IMR-90 (cell line): ENCODE measurements around the gene ERBB4. TPM values are rescaled to one million over a fixed set of nuclear protein-coding genes. Genes with fewer than 3 reads are reported as not detected.

ENCODE experiments used
- ATAC-seq: fragments of 200-7000 bp; cut with Tn5 transposase; 2 replicates; pipeline ENCODE4 v1.9.1; 2020; ENCODE audit warnings: low read depth, mild to moderate bottlenecking, moderate library complexity
- BruUV-seq: library from RNA; stranded (reverse); fragments of 400-500 nt; replicated peaks from 2 replicates; lab custom pipeline; 2021; lab: Mats Ljungman, UMichigan
- CTCF ChIA-PET: fragments of 300-600 bp; formaldehyde crosslinking; extraction: SDS; loops from one replicate; lab custom pipeline; 2021; ENCODE audit warnings: antibody characterized with exemption; lab: Yijun Ruan, JAX
- POLR2A ChIA-PET: fragments of 300-600 bp; sonication (Branson Sonifier 250); formaldehyde crosslinking; loops from one replicate; lab custom pipeline; 2022; ENCODE audit warnings: antibody characterized with exemption; ENCODE audit not compliant: unreplicated experiment; lab: Charles Lee
- DNase-seq: peaks from one replicate; pipeline ENCODE4 v3.0.0; 2013
- H2AFZ ChIP-seq: replicated peaks from 2 replicates; pipeline ENCODE3; 2013; ENCODE audit warnings: low read length, mild to moderate bottlenecking; ENCODE audit not compliant: poor library complexity
- H2AK5ac ChIP-seq: 2 replicates; pipeline ENCODE4 v1.6.1; 2013; ENCODE audit warnings: low read depth, low read length, inconsistent platforms
- H2AK9ac ChIP-seq: replicated peaks from 2 replicates; pipeline ENCODE3; 2013; ENCODE audit warnings: mild to moderate bottlenecking, low read depth, low read length, moderate library complexity; ENCODE audit not compliant: poor library complexity
- H2BK120ac ChIP-seq: 2 replicates; pipeline ENCODE4 v1.6.1; 2013; ENCODE audit warnings: low read depth, low read length, inconsistent platforms
- H2BK15ac ChIP-seq: 3 replicates; pipeline ENCODE4 v1.6.1; 2013; ENCODE audit warnings: low read depth, low read length, inconsistent platforms
- H2BK20ac ChIP-seq: 2 replicates; pipeline ENCODE4 v1.6.1; 2013; ENCODE audit warnings: low read depth, mild to moderate bottlenecking, inconsistent platforms, low read length, moderate library complexity
- H2BK5ac ChIP-seq: 2 replicates; pipeline ENCODE4 v1.6.1; 2013; ENCODE audit warnings: mild to moderate bottlenecking, low read depth, low read length, inconsistent platforms; ENCODE audit not compliant: poor library complexity, severe bottlenecking
- H3K14ac ChIP-seq: replicated peaks from 2 replicates; pipeline ENCODE4 v1.6.1; 2013; ENCODE audit warnings: low read depth, low read length, inconsistent platforms
- H3K18ac ChIP-seq: 2 replicates; pipeline ENCODE4 v1.6.1; 2013; ENCODE audit warnings: low read depth, low read length, control low read depth
- H3K23ac ChIP-seq: 2 replicates; pipeline ENCODE4 v1.6.1; 2013; ENCODE audit warnings: low read depth, low read length, inconsistent platforms
- H3K27ac ChIP-seq: 2 replicates; pipeline ENCODE4 v1.5.1; 2013; ENCODE audit warnings: mild to moderate bottlenecking, control low read depth, low read length; ENCODE audit not compliant: insufficient read depth
- H3K27me3 ChIP-seq: 2 replicates; pipeline ENCODE4 v1.6.1; 2013; ENCODE audit warnings: low read length; ENCODE audit not compliant: control insufficient read depth, insufficient read depth
- H3K36me3 ChIP-seq: 2 replicates; pipeline ENCODE4 v1.6.1; 2013; ENCODE audit warnings: low read length, mixed read lengths; ENCODE audit not compliant: control insufficient read depth, insufficient read depth
- H3K4ac ChIP-seq: 2 replicates; pipeline ENCODE4 v1.6.1; 2013; ENCODE audit warnings: low read depth, low read length, inconsistent platforms
- H3K4me1 ChIP-seq: 2 replicates; pipeline ENCODE4 v1.6.1; 2013; ENCODE audit warnings: low read length, mixed read lengths; ENCODE audit not compliant: control insufficient read depth, insufficient read depth
- H3K4me2 ChIP-seq: 2 replicates; pipeline ENCODE4 v1.6.1; 2013; ENCODE audit warnings: low read depth, mild to moderate bottlenecking, control low read depth, low read length, moderate library complexity
- H3K4me3 ChIP-seq: 2 replicates; pipeline ENCODE4 v1.5.1; 2013; ENCODE audit warnings: low read depth, mild to moderate bottlenecking, control low read depth, low read length, moderate library complexity; ENCODE audit not compliant: insufficient read depth
- H3K56ac ChIP-seq: 2 replicates; pipeline ENCODE4 v1.6.1; 2013; ENCODE audit warnings: low read length, inconsistent platforms; ENCODE audit not compliant: insufficient read depth; ENCODE audit errors: extremely low read depth
- H3K79me1 ChIP-seq, 2 experiments: 2 replicates each; pipeline ENCODE4 v1.6.1; 2013; ENCODE audit warnings: low read length in 2 of 2, inconsistent platforms in 1 of 2, low read depth in 1 of 2
- H3K9ac ChIP-seq: 2 replicates; pipeline ENCODE4 v1.6.1; 2013; ENCODE audit warnings: low read depth, low read length, control low read depth
- H3K9me1 ChIP-seq: 2 replicates; pipeline ENCODE4 v1.6.1; 2013; ENCODE audit warnings: low read length, inconsistent platforms; ENCODE audit not compliant: insufficient read depth
- H3K9me3 ChIP-seq: 2 replicates; pipeline ENCODE4 v1.6.1; 2013; ENCODE audit warnings: low read length; ENCODE audit not compliant: control insufficient read depth, insufficient read depth
- H4K20me1 ChIP-seq: 2 replicates; pipeline ENCODE4 v1.6.1; 2013; ENCODE audit warnings: low read length, inconsistent platforms; ENCODE audit not compliant: insufficient read depth
- H4K5ac ChIP-seq: 2 replicates; pipeline ENCODE4 v1.6.1; 2013; ENCODE audit warnings: mild to moderate bottlenecking, low read depth, low read length, control low read depth
- H4K8ac ChIP-seq, 2 experiments: 2 replicates each; pipeline ENCODE4 v1.6.1; 2013; ENCODE audit warnings: low read depth in 2 of 2, low read length in 2 of 2, control low read depth in 1 of 2, inconsistent platforms in 1 of 2
- H4K91ac ChIP-seq: 2 replicates; pipeline ENCODE4 v1.6.1; 2013; ENCODE audit warnings: low read depth, low read length, inconsistent platforms; ENCODE audit not compliant: insufficient read depth
- BHLHE40 ChIP-seq: fragments of 150-350 bp; IDR thresholded peaks from 2 replicates; pipeline ENCODE4 v1.6.1; 2016; ENCODE audit warnings: mild to moderate bottlenecking, low read depth, low read length
- CEBPB ChIP-seq: IDR thresholded peaks from 2 replicates; pipeline ENCODE4 v1.6.1; 2012; ENCODE audit warnings: low read depth, low read length, improper control_type of control experiment
- CHD1 ChIP-seq: IDR thresholded peaks from 2 replicates; pipeline ENCODE4 v1.6.1; 2012; ENCODE audit warnings: low read depth, low read length, improper control_type of control experiment
- FOS ChIP-seq: fragments of 150-350 bp; IDR thresholded peaks from 2 replicates; pipeline ENCODE4 v1.6.1; 2016; ENCODE audit warnings: low read depth, low read length
- MAFK ChIP-seq: IDR thresholded peaks from 2 replicates; pipeline ENCODE4 v1.6.1; 2012; ENCODE audit warnings: low read depth, low read length, improper control_type of control experiment
- MAZ ChIP-seq: IDR thresholded peaks from 2 replicates; pipeline ENCODE4 v1.6.1; 2012; ENCODE audit warnings: low read depth, mild to moderate bottlenecking, low read length, improper control_type of control experiment, moderate library complexity, borderline replicate concordance
- MXI1 ChIP-seq: IDR thresholded peaks from 2 replicates; pipeline ENCODE4 v1.6.1; 2012; ENCODE audit warnings: low read depth, mild to moderate bottlenecking, low read length, moderate library complexity, borderline replicate concordance
- NFE2L2 ChIP-seq: fragments of 150-350 bp; IDR thresholded peaks from 2 replicates; pipeline ENCODE4 v1.6.1; 2016; ENCODE audit warnings: low read depth, mild to moderate bottlenecking, low read length
- POLR2A ChIP-seq: IDR thresholded peaks from 2 replicates; pipeline ENCODE4 v1.6.1; 2012; ENCODE audit warnings: mild to moderate bottlenecking, low read depth, low read length
- RAD21 ChIP-seq: IDR thresholded peaks from 2 replicates; pipeline ENCODE4 v1.6.1; 2012; ENCODE audit warnings: low read length, improper control_type of control experiment
- RCOR1 ChIP-seq: IDR thresholded peaks from 2 replicates; pipeline ENCODE4 v1.6.1; 2012; ENCODE audit warnings: mild to moderate bottlenecking, low read length, improper control_type of control experiment; ENCODE audit not compliant: insufficient replicate concordance
- RFX5 ChIP-seq: IDR thresholded peaks from 2 replicates; pipeline ENCODE4 v1.8.0; 2012; ENCODE audit warnings: low read depth, mild to moderate bottlenecking, low read length, moderate library complexity
- SMC3 ChIP-seq: fragments of 150-350 bp; IDR thresholded peaks from 2 replicates; pipeline ENCODE4 v1.6.1; 2016; ENCODE audit warnings: low read depth, mild to moderate bottlenecking, antibody characterized with exemption, low read length, moderate library complexity
- WGBS, 2 experiments: methylation state at CpG; one replicate each; pipeline versions ENCODE4 v1.1.5 to v1.1.7; 2013; ENCODE audit warnings: missing lambda C conversion rate in 2 of 2; ENCODE audit not compliant: insufficient read length in 1 of 2; ENCODE audit errors: extremely low coverage in 2 of 2; 5-methylcytosine and 5-hydroxymethylcytosine counted together
- dilution Hi-C: fragments of 300-500 bp; cut with HindIII; formaldehyde crosslinking; loops from one replicate; pipeline ENCODE4 v1.14.3; 2018; ENCODE audit warnings: low sequenced_read_pairs; ENCODE audit not compliant: unreplicated experiment
- in situ Hi-C: fragments of 300-500 bp; cut with MboI; formaldehyde crosslinking; loops from 3 replicates; pipeline ENCODE4 v1.14.3; 2019; ENCODE audit warnings: low sequenced_read_pairs, inconsistent platforms, mixed read lengths
- intact Hi-C: fragments of 100-400 bp; cut with micrococcal nuclease; formaldehyde crosslinking; loops from 2 replicates; pipeline ENCODE4 v1.10.0; 2022
- polyA plus RNA-seq, 3 experiments: library from polyadenylated mRNA; depleted of rRNA; stranded (reverse); fragments of >200 nt; gene quantifications; 2 replicates each; pipeline ENCODE4 v1.2.3, GENCODE V29; 2012; ENCODE audit warnings: low replicate concordance in 1 of 3
- total RNA-seq: library from RNA; depleted of rRNA; stranded (reverse); fragments of >200 nt; gene quantifications from 2 replicates; pipeline ENCODE4 v1.2.3, GENCODE V29; 2012
- TF ChIP-seq, protein P1 (sequence below): fragments of 150-350 bp; IDR thresholded peaks from 2 replicates; pipeline ENCODE4 v1.6.1; 2017; ENCODE audit warnings: mild to moderate bottlenecking, antibody characterized with exemption, low read length, low read depth
- TF ChIP-seq, protein P2 (sequence below): fragments of 150-350 bp; IDR thresholded peaks from 2 replicates; pipeline ENCODE4 v1.6.1; 2016; ENCODE audit warnings: low read depth, mild to moderate bottlenecking, low read length, moderate library complexity, borderline replicate concordance
- TF ChIP-seq, protein P3 (sequence below): conservative IDR thresholded peaks from 2 replicates; pipeline ENCODE4 v1.5.1; 2012; ENCODE audit warnings: mild to moderate bottlenecking, low read depth, low read length, improper control_type of control experiment

The ERBB4 gene
- total and polyA plus RNA-seq, 2 of the 4 experiments (the other 2 are of a cell fraction), result not detected

DNA sequence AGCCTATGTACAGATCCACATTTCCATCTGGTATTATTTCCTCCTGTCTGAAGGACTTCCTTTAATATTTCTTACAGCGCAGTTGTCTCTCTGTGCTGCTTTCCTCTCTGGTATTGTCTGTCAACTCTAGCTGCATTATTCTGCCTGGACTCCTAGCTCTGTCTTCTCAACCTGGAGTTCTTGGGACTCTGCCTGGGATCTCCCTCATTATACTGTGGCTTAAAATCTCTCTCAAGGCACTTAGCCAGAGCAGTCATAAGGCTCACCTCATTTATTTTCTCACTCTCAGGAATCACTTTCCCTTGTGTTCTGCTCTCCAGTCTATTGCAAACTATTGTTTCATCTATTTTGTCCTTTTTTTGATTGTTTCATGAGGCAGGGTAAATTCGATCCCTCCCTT is 850.4 kb downstream of the ERBB4 start:
- Histone ChIP-seq H2BK5ac (no peak overlapping the region), H3K4me2 (no peak overlapping the region), H2BK120ac (no peak overlapping the region), H3K9me3 (peaks cover 6% of the 10 kb centered on the region; the same call in 1 of the 2 replicates), H2AK9ac (no peak overlapping the region), H3K36me3 (no peaks in the 10 kb centered on the region), H3K9me1 (no peaks in the 10 kb centered on the region), H3K27ac (no peak overlapping the region), H3K23ac (no peak overlapping the region), H3K9ac (no peak overlapping the region), H3K4me3 (no peak overlapping the region), H2AK5ac (no peak overlapping the region), H4K91ac (no peak overlapping the region), H2AFZ (no peak overlapping the region), H4K8ac (no peak overlapping the region), H3K4me1 (no peaks in the 10 kb centered on the region), H3K79me1 (no peaks in the 10 kb centered on the region), H2BK20ac (no peak overlapping the region), H2BK15ac (no peak overlapping the region), H4K20me1 (no peaks in the 10 kb centered on the region), H3K4ac (no peak overlapping the region), H4K5ac (no peak overlapping the region), H3K14ac (no peak overlapping the region), H3K18ac (no peak overlapping the region), H3K27me3 (no peaks in the 10 kb centered on the region), H3K56ac (no peak overlapping the region)
- ATAC-seq (no peak), DNase-seq (no peak)
- in situ Hi-C loops, result no loop called here
- 80% methylated on average over 1 of the region's 2 CpGs; no CpG with 5 or more reads in 1 of the 2 experiments for WGBS, 2 experiments
- BruUV-seq, result no TSS peak
- CTCF ChIA-PET, result no interaction called here
- intact Hi-C loops, result no loop called here
- dilution Hi-C loops, result no loop called here
- TF ChIP-seq, protein P1, sequence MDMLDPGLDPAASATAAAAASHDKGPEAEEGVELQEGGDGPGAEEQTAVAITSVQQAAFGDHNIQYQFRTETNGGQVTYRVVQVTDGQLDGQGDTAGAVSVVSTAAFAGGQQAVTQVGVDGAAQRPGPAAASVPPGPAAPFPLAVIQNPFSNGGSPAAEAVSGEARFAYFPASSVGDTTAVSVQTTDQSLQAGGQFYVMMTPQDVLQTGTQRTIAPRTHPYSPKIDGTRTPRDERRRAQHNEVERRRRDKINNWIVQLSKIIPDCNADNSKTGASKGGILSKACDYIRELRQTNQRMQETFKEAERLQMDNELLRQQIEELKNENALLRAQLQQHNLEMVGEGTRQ, result no peak
- no peak for TF ChIP-seq MAFK
- no peak for TF ChIP-seq SMC3
- TF ChIP-seq RCOR1, result no peak
- TF ChIP-seq, protein P2, sequence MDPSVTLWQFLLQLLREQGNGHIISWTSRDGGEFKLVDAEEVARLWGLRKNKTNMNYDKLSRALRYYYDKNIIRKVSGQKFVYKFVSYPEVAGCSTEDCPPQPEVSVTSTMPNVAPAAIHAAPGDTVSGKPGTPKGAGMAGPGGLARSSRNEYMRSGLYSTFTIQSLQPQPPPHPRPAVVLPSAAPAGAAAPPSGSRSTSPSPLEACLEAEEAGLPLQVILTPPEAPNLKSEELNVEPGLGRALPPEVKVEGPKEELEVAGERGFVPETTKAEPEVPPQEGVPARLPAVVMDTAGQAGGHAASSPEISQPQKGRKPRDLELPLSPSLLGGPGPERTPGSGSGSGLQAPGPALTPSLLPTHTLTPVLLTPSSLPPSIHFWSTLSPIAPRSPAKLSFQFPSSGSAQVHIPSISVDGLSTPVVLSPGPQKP, result no peak
- no peak for TF ChIP-seq CHD1
- no peak for TF ChIP-seq MXI1
- no peak for TF ChIP-seq FOS
- TF ChIP-seq BHLHE40, result no peak
- TF ChIP-seq NFE2L2, result no peak
- TF ChIP-seq RAD21, result no peak
- no peak for TF ChIP-seq CEBPB
- TF ChIP-seq, protein P3, sequence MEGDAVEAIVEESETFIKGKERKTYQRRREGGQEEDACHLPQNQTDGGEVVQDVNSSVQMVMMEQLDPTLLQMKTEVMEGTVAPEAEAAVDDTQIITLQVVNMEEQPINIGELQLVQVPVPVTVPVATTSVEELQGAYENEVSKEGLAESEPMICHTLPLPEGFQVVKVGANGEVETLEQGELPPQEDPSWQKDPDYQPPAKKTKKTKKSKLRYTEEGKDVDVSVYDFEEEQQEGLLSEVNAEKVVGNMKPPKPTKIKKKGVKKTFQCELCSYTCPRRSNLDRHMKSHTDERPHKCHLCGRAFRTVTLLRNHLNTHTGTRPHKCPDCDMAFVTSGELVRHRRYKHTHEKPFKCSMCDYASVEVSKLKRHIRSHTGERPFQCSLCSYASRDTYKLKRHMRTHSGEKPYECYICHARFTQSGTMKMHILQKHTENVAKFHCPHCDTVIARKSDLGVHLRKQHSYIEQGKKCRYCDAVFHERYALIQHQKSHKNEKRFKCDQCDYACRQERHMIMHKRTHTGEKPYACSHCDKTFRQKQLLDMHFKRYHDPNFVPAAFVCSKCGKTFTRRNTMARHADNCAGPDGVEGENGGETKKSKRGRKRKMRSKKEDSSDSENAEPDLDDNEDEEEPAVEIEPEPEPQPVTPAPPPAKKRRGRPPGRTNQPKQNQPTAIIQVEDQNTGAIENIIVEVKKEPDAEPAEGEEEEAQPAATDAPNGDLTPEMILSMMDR, result no peak
- no peak for TF ChIP-seq RFX5
- TF ChIP-seq MAZ, result no peak
- TF ChIP-seq POLR2A, result no peak
- POLR2A ChIA-PET, result no interaction called here
